ENCODE data around the gene MAPK7.

DNA sequence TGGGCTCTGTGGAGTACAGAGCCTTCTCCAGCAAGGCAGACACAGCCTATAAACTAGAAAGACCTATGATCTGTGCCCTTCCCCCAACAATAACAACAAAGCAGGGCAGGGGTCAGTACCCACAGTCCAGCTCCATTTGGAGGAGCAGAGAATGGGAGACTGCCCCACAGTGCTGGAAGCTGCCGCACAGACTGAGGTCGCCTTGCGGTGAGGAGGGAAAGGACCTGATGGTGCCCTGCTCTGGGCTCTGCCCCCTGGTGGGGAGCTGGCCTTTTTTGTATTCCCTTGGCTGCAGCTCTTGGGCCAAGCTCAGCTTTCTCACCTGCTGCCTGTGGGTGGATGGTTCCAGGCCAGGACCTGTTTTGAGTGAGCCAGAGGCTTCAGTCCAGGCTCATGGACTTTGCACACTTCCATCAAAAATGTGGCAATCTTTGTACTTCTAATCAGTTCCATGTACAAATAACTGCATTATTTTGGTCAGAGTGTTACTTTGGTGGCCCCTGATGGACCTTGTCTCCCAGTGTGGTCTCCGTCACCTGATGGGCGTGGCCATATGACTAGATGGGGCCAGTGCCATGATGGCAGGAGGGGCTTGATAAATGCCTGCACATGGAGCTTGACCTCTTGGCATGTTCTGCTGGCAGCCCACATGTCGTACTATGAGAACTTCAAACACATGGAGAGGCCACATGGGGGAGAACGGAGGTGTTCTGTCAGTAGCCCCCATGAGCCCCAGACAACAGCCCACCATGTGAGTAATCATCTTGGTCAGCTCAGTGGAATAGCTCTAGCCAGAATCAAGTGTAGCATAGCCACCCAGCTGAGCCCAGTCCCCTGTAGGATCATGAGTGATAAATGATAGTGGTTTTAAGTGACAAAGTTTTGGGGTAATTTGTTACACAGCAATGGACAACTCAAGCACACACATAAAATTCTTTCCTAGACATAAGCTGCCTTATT, 40.0 kb upstream of the MAPK7 start:
- TF ChIP-seq POLR2A (IDR thresholded peaks at IDR 0.05; ENCODE audit: low read depth, low read length) (no peak), POLR2AphosphoS5 (IDR thresholded peaks at IDR 0.05; ENCODE audit: low read depth, low read length) (no peak), TAF1 (IDR thresholded peaks at IDR 0.05; ENCODE audit: low read depth, low read length) (no peak), SPI1 (IDR thresholded peaks at IDR 0.05; ENCODE audit: low read depth, low read length) (no peak)

Data from GM12891 (cell line).